Measurements from ENCODE around the gene TTC32.
"Not testable (repeated sequence)": the region's sequence is repeated elsewhere in the genome, so short reads cannot be mapped to it uniquely, and the experiment has no call there.

TTC32 gene

GRCh38 chr2:19901442-19902215 is at the start of gene TTC32:
Gene TTC32 (minus strand): TSS chr2:19901983. CDS start chr2:19901854, 129 bp downstream.
- DNase-seq = peak; percentile 95

GRCh38 chr2:19949071-19949470 is 47.3 kb upstream of the TTC32 start:
- DNase-seq = no peak

- no peak for DNase-seq
Measured at GRCh38 chr2:19947184-19947940, 45.6 kb upstream of the TTC32 start.

GRCh38 chr2:19944205-19944845 is 42.5 kb upstream of the TTC32 start:
- DNase-seq = no peak

- DNase-seq = no peak
Measured at GRCh38 chr2:19943189-19943588, 41.4 kb upstream of the TTC32 start.

- DNase-seq = no peak
Measured at GRCh38 chr2:19942199-19942598, 40.4 kb upstream of the TTC32 start.

- no peak for DNase-seq
Measured at GRCh38 chr2:19937004-19937403, 35.2 kb upstream of the TTC32 start.

GRCh38 chr2:19936203-19936602 is 34.4 kb upstream of the TTC32 start:
- DNase-seq = no peak

- DNase-seq = no peak
Measured at GRCh38 chr2:19933351-19933981, 31.7 kb upstream of the TTC32 start.

- no peak for DNase-seq
Measured at GRCh38 chr2:19932928-19933327, 31.1 kb upstream of the TTC32 start.

- no peak for DNase-seq
Measured at GRCh38 chr2:19929226-19929625, 27.4 kb upstream of the TTC32 start.

- not testable (repeated sequence) for DNase-seq
Measured at GRCh38 chr2:19927816-19928215, 26.0 kb upstream of the TTC32 start.

- DNase-seq = not testable (repeated sequence)
Measured at GRCh38 chr2:19924526-19924925, 22.7 kb upstream of the TTC32 start.

GRCh38 chr2:19922188-19922587 is 20.4 kb upstream of the TTC32 start:
- DNase-seq = not testable (repeated sequence)

- no peak for DNase-seq
Measured at GRCh38 chr2:19916385-19916950, 14.7 kb upstream of the TTC32 start.

GRCh38 chr2:19914266-19914975 is 12.6 kb upstream of the TTC32 start:
- DNase-seq = no peak

- no peak for DNase-seq
Measured at GRCh38 chr2:19911808-19912509, 10.2 kb upstream of the TTC32 start.

- no peak for DNase-seq
Measured at GRCh38 chr2:19902216-19902740, 495 bp upstream of the TTC32 start.

GRCh38 chr2:19900931-19901441 is 797 bp downstream of the TTC32 start:
- no peak for DNase-seq

- DNase-seq = peak; percentile 54
Measured at GRCh38 chr2:19899985-19900930, 1.5 kb downstream of the TTC32 start.
